GM19043 (cell line): ENCODE data around the gene AJUBA.
A peak's percentile ranks its signal among the peaks of the same experiment; 100 is the strongest.
"Not testable (repeated sequence)": the region's sequence is repeated elsewhere in the genome, so short reads cannot be mapped to it uniquely, and the experiment has no call there.

ENCODE experiments used
- ATAC-seq: cut with Tn5 transposase; IDR thresholded peaks from one replicate; pipeline ENCODE4 v1.9.1; 2021; ENCODE audit warnings: low read depth; ENCODE audit not compliant: unreplicated experiment

AJUBA gene

GRCh38 chr14:22982477-22983245 lies at the start of gene AJUBA:
AJUBA (minus strand) TSS chr14:22982551; CDS start chr14:22982266, 285 bp downstream.
- no peak for ATAC-seq

- no peak for ATAC-seq
Observed at GRCh38 chr14:23030936-23031335, 48.6 kb upstream of the AJUBA start.

GRCh38 chr14:23028799-23029198 lies 46.4 kb upstream of the AJUBA start:
- ATAC-seq, result no peak

- no peak for ATAC-seq
Observed at GRCh38 chr14:23025151-23025814, 42.9 kb upstream of the AJUBA start.

- no peak for ATAC-seq
Observed at GRCh38 chr14:23024612-23025075, 42.3 kb upstream of the AJUBA start.

- ATAC-seq, result no peak
Observed at GRCh38 chr14:23023795-23024152, 41.4 kb upstream of the AJUBA start.

GRCh38 chr14:23023022-23023794 lies 40.9 kb upstream of the AJUBA start:
- no peak for ATAC-seq

GRCh38 chr14:23021889-23022442 lies 39.6 kb upstream of the AJUBA start:
- no peak for ATAC-seq

GRCh38 chr14:23021434-23021833 lies 39.1 kb upstream of the AJUBA start:
- no peak for ATAC-seq

GRCh38 chr14:23020143-23021128 lies 38.1 kb upstream of the AJUBA start:
- no peak for ATAC-seq

GRCh38 chr14:23018107-23018506 lies 35.8 kb upstream of the AJUBA start:
- ATAC-seq, result no peak

- no peak for ATAC-seq
Observed at GRCh38 chr14:23017091-23017490, 34.7 kb upstream of the AJUBA start.

- no peak for ATAC-seq
Observed at GRCh38 chr14:23015618-23016017, 33.3 kb upstream of the AJUBA start.

GRCh38 chr14:23013749-23014054 lies 31.4 kb upstream of the AJUBA start:
- ATAC-seq, result not testable (repeated sequence)

- no peak for ATAC-seq
Observed at GRCh38 chr14:23013054-23013748, 30.9 kb upstream of the AJUBA start.

- peak; percentile 33 for ATAC-seq
Observed at GRCh38 chr14:23009939-23010726, 27.8 kb upstream of the AJUBA start, which contains the start of gene C14orf93. C14orf93 (minus strand) TSS chr14:23010143; CDS start chr14:22999023, 11,120 bp downstream.

- ATAC-seq, result no peak
Observed at GRCh38 chr14:23009483-23009938, 27.2 kb upstream of the AJUBA start.

- ATAC-seq, result no peak
Observed at GRCh38 chr14:23008831-23009230, 26.5 kb upstream of the AJUBA start.
